ENCODE data around the gene ADCY2. TPM values are rescaled to one million over a fixed set of nuclear protein-coding genes. Genes with fewer than 3 reads are reported as not detected.

ADCY2 gene
- total RNA-seq, 1 experiment from 2014 or later = not detected

DNA sequence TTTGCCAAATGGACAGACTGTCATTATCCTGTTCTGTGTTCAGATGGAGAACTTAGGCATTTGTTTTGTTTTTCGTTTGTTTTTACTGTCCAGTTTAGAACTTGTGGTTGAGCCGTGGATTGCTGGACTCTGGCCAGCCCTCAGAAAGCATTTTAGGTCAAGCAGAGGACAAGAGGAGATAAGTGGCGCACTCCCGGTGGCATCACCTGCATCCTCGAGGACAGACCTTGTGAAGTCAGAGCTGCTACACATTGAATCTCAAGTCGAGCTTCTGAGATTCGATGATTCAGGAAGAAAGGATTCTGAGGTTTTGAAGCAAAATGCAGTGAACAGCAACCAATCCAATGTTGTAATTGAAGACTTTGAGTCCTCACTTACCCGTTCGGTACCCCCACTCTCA lies 481.9 kb downstream of the ADCY2 start:
- CTCF ChIA-PET = no interaction called here
- intact Hi-C loops (cut with micrococcal nuclease; ENCODE audit: unreplicated experiment) = no loop called here
- H3K4me3 Mint-ChIP-seq (ENCODE audit: low read depth, unreplicated experiment) = no peak overlapping the region
- DNase-seq = no peak
- peaks cover 43% of the 10 kb centered on the region for H3K4me1 Mint-ChIP-seq (ENCODE audit: low read depth, unreplicated experiment)
- H3K36me3 Mint-ChIP-seq (ENCODE audit: insufficient read depth, unreplicated experiment) = peaks cover 31% of the 10 kb centered on the region
- H3K27me3 Mint-ChIP-seq (ENCODE audit: unreplicated experiment) = no peaks in the 10 kb centered on the region
- TF ChIP-seq, protein P1, sequence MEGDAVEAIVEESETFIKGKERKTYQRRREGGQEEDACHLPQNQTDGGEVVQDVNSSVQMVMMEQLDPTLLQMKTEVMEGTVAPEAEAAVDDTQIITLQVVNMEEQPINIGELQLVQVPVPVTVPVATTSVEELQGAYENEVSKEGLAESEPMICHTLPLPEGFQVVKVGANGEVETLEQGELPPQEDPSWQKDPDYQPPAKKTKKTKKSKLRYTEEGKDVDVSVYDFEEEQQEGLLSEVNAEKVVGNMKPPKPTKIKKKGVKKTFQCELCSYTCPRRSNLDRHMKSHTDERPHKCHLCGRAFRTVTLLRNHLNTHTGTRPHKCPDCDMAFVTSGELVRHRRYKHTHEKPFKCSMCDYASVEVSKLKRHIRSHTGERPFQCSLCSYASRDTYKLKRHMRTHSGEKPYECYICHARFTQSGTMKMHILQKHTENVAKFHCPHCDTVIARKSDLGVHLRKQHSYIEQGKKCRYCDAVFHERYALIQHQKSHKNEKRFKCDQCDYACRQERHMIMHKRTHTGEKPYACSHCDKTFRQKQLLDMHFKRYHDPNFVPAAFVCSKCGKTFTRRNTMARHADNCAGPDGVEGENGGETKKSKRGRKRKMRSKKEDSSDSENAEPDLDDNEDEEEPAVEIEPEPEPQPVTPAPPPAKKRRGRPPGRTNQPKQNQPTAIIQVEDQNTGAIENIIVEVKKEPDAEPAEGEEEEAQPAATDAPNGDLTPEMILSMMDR (IDR thresholded peaks at IDR 0.05; ENCODE audit: unreplicated experiment) = no peak
- BruUV-seq (replicated peaks) = no TSS peak
- no peaks in the 10 kb centered on the region for H3K9me3 Mint-ChIP-seq (ENCODE audit: low read depth, unreplicated experiment)
- no peak overlapping the region for H3K27ac Mint-ChIP-seq (ENCODE audit: unreplicated experiment)

DNA sequence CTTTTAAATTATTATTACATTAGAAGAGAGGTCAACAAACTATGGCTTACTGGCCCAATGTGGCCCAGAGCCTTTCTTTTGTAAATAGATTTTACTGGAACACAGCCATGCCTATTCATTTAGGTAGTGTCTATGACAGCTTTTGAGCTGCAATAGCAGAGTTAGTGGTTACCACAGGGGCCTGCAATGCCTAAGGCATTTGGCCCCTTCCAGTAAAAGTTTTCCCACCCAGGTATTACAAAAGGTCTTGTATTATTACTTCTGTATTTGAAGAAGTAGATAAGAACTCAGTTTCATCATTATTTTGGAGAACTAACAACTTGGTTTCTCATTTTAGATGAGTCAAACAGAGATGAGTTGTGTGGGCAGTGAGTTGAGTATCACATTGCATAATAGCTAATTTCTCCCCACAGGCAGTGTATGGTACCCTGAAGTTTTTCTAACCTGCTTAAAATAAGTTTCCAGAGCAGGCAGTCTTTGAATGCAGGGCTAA lies 482.5 kb downstream of the ADCY2 start:
- BruUV-seq (replicated peaks) = no TSS peak
- Mint-ChIP-seq H3K4me3 (ENCODE audit: low read depth, unreplicated experiment) (no peak overlapping the region), H3K27ac (ENCODE audit: unreplicated experiment) (no peak overlapping the region), H3K4me1 (ENCODE audit: low read depth, unreplicated experiment) (peaks cover 37% of the 10 kb centered on the region), H3K9me3 (ENCODE audit: low read depth, unreplicated experiment) (no peaks in the 10 kb centered on the region), H3K36me3 (ENCODE audit: insufficient read depth, unreplicated experiment) (peaks cover 31% of the 10 kb centered on the region), H3K27me3 (ENCODE audit: unreplicated experiment) (no peaks in the 10 kb centered on the region)
- intact Hi-C loops (cut with micrococcal nuclease; ENCODE audit: unreplicated experiment) = no loop called here
- no peak for DNase-seq
- TF ChIP-seq, protein P1 (IDR thresholded peaks at IDR 0.05; ENCODE audit: unreplicated experiment) = no peak
- CTCF ChIA-PET = interaction anchor here (0.5 to 0.7 kb wide), 2 partner anchors 18 to 23 kb away, joined by 3 read pairs; no protein-coding TSS in a partner anchor
